GM08714 (cell line): ENCODE results near the gene DUXB.
A peak's percentile ranks its signal among the peaks of the same experiment; 100 is the strongest.

Experiments
- H3K4me3 ChIP-seq: fragments of 200-500 bp; sonication (Bioruptor generic); 2 replicates; pipeline ENCODE4 v1.5.1; 2014; ENCODE audit warnings: mild to moderate bottlenecking, low read length, inconsistent platforms
- ZNF274 ChIP-seq: IDR thresholded peaks from 2 replicates; pipeline ENCODE4 v1.6.1; 2012; ENCODE audit warnings: mild to moderate bottlenecking, low read depth, low read length

The DUXB gene

GRCh38 chr16:75695708-75696107 is 5.6 kb downstream of the DUXB start:
- H3K4me3 ChIP-seq, result no peak overlapping the region
- TF ChIP-seq ZNF274, result no peak

- TF ChIP-seq ZNF274, result no peak
- no peak overlapping the region for H3K4me3 ChIP-seq
Observed at GRCh38 chr16:75687361-75687760, 13.9 kb downstream of the DUXB start.

- no peak overlapping the region for H3K4me3 ChIP-seq
- TF ChIP-seq ZNF274, result no peak
Observed at GRCh38 chr16:75682308-75682707, 19.0 kb downstream of the DUXB start.

- no peak overlapping the region for H3K4me3 ChIP-seq
- TF ChIP-seq ZNF274, result no peak
Observed at GRCh38 chr16:75679366-75679765, 21.9 kb downstream of the DUXB start.

- no peak within 1 kb of the TSS for H3K4me3 ChIP-seq
- no peak for TF ChIP-seq ZNF274
Observed at GRCh38 chr16:75676909-75677308, 24.4 kb downstream of the DUXB start, which contains the start of gene CPHXL2. TSS of gene CPHXL2 (minus strand) at chr16:75677009. CDS start at chr16:75676999, 10 bp downstream.

GRCh38 chr16:75667503-75667902 is 33.8 kb downstream of the DUXB start:
- TF ChIP-seq ZNF274, result no peak
- H3K4me3 ChIP-seq, result no peak overlapping the region

GRCh38 chr16:75660726-75661302 is 40.4 kb downstream of the DUXB start:
- TF ChIP-seq ZNF274, result no peak
- H3K4me3 ChIP-seq, result no peak overlapping the region

GRCh38 chr16:75660321-75660720 is 40.9 kb downstream of the DUXB start:
- TF ChIP-seq ZNF274, result no peak
- no peak overlapping the region for H3K4me3 ChIP-seq

GRCh38 chr16:75658175-75658574 is 43.1 kb downstream of the DUXB start:
- no peak for TF ChIP-seq ZNF274
- H3K4me3 ChIP-seq, result no peak overlapping the region

GRCh38 chr16:75653922-75654321 is 47.3 kb downstream of the DUXB start:
- no peak for TF ChIP-seq ZNF274

GRCh38 chr16:75648265-75649076 is 52.8 kb downstream of the DUXB start:
- H3K4me3 ChIP-seq, result peak overlapping the region; percentile 76
- TF ChIP-seq ZNF274, result no peak

More at GRCh38 chr16:75653922-75654321, 47.3 kb downstream of the DUXB start:
- H3K4me3 ChIP-seq, result no peak overlapping the region

- TF ChIP-seq ZNF274, result no peak
- H3K4me3 ChIP-seq, result peak within 1 kb of the TSS; percentile 76
Observed at GRCh38 chr16:75647492-75648264, 53.6 kb downstream of the DUXB start, which contains the start of the genes KARS1 and TERF2IP. TSS of gene KARS1 (minus strand) at chr16:75647665. CDS start at chr16:75647639, 26 bp downstream. TSS of gene TERF2IP (plus strand) at chr16:75647773. CDS start at chr16:75647883, 110 bp downstream.

- peak overlapping the region; percentile 76 for H3K4me3 ChIP-seq
- no peak for TF ChIP-seq ZNF274
Observed at GRCh38 chr16:75647112-75647491, 54.2 kb downstream of the DUXB start.

- no peak overlapping the region for H3K4me3 ChIP-seq
- TF ChIP-seq ZNF274, result no peak
Observed at GRCh38 chr16:75644240-75645012, 56.8 kb downstream of the DUXB start.
